ENCODE measurements around the gene DHRS3. TPM values are rescaled to one million over a fixed set of nuclear protein-coding genes. Genes with fewer than 3 reads are reported as not detected.

DHRS3 gene
- total and polyA plus RNA-seq, 2 of the 13 experiments (the other 11 are each of a cell fraction or from before 2014, with no cell fraction given): 48.5 to 90.5 TPM

- TF ChIP-seq ZNF414 (CRISPR knock-in tag; IDR thresholded peaks at IDR 0.05): 0 out of 2 replicates have a peak, but pooled peaks have one; percentile 29
- TF ChIP-seq PATZ1 (CRISPR knock-in tag; IDR thresholded peaks at IDR 0.05): peak; percentile 87
- peak; percentile 42 for TF ChIP-seq GABPB1 (CRISPR knock-in tag; IDR thresholded peaks at IDR 0.05)
Measured at GRCh38 chr1:12539705-12540579, 78.1 kb downstream of the DHRS3 start (continued).

- no peak for DNase-seq (ENCODE audit: low spot score)
- no peak for FAIRE-seq
- in situ Hi-C loops (cut with HindIII; ENCODE audit: extremely low pct_ligation_motif_present, low pct_unique_long_range_greater_than_20kb): no loop called here
- peak overlapping the region; percentile 88 for H3K4me2 ChIP-seq (ENCODE audit: low read depth, low read length)
- CTCF ChIA-PET (ENCODE audit: low intra/inter-chr PET ratio, low total read pairs): no interaction called here
- no peaks in the 10 kb centered on the region for H3K79me2 ChIP-seq (ENCODE audit: insufficient read depth, low read length)
- peaks cover 0 to 17% of the 10 kb centered on the region in 2 experiments; a peak in 2 of 5 replicates for H3K27me3 ChIP-seq (ENCODE audit: control insufficient read depth in 1 of 2, insufficient read depth in 2 of 2, low read length in 2 of 2)
- no peak for ATAC-seq
- no peaks in the 10 kb centered on the region for H4K20me1 ChIP-seq (ENCODE audit: insufficient read depth, low read length)
- H2AFZ ChIP-seq (ENCODE audit: low read length): no peak overlapping the region
- H3K9me3 ChIP-seq (ENCODE audit: low read length): no peaks in the 10 kb centered on the region
- intact Hi-C loops (cut with micrococcal nuclease; ENCODE audit: unreplicated experiment): no loop called here
- H3K4me3 ChIP-seq (replicated peaks in 1 of 3; ENCODE audit: insufficient read depth in 1 of 3, low read depth in 2 of 3, low read length in 3 of 3): no peak overlapping the region
- no peak overlapping the region for H3K27ac ChIP-seq (ENCODE audit: extremely low read length, insufficient read depth, low read length)
- POLR2A ChIA-PET: interaction anchor here (0.6 to 6.3 kb wide), 6 partner anchors 10 to 137 kb away, joined by 3 to 50 read pairs (median 6); no protein-coding TSS in a partner anchor
- TF ChIP-seq KAT8 (CRISPR knock-in tag; IDR thresholded peaks at IDR 0.05) (no peak), ZNF331 (CRISPR knock-in tag; IDR thresholded peaks at IDR 0.05) (peak; percentile 96)
- 100% methylated on average over 2 of the region's 2 CpGs for WGBS (ENCODE audit: low lambda C conversion rate)
- H3K9ac ChIP-seq (ENCODE audit: insufficient read depth, low read depth, low read length): no peak overlapping the region
- H3K4me1 ChIP-seq (ENCODE audit: insufficient read depth, low read length): peaks cover 62% of the 10 kb centered on the region
- no TSS peak for BruUV-seq (replicated peaks)
- no peaks in the 10 kb centered on the region for H3K36me3 ChIP-seq (replicated peaks in 1 of 2; ENCODE audit: control insufficient read depth in 1 of 2, insufficient read depth in 2 of 2, low read length in 2 of 2)
Measured at GRCh38 chr1:12539320-12539704, 78.7 kb downstream of the DHRS3 start.
